Ishikawa (cell line): ENCODE measurements around the gene FGD6.

Experiments
- CEBPB ChIP-seq: IDR thresholded peaks from 2 replicates; pipeline ENCODE4 v1.6.1; 2012
- CREB1 ChIP-seq: IDR thresholded peaks from 2 replicates; pipeline ENCODE4 v1.6.1; 2012; ENCODE audit warnings: low read depth
- EGR1 ChIP-seq: IDR thresholded peaks from 2 replicates; pipeline ENCODE4 v1.6.1; 2012
- EP300 ChIP-seq: IDR thresholded peaks from 2 replicates; pipeline ENCODE4 v1.6.1; 2012; ENCODE audit warnings: borderline replicate concordance
- FOXM1 ChIP-seq: IDR thresholded peaks from 2 replicates; pipeline ENCODE4 v1.6.1; 2012; ENCODE audit warnings: low read depth, borderline replicate concordance
- NFIC ChIP-seq: IDR thresholded peaks from 2 replicates; pipeline ENCODE4 v1.6.1; 2012
- RAD21 ChIP-seq: IDR thresholded peaks from 2 replicates; pipeline ENCODE4 v1.6.1; 2012; ENCODE audit warnings: low read depth
- TAF1 ChIP-seq: IDR thresholded peaks from 2 replicates; pipeline ENCODE4 v1.6.1; 2012; ENCODE audit warnings: low read depth, mild to moderate bottlenecking
- TCF12 ChIP-seq: IDR thresholded peaks from 2 replicates; pipeline ENCODE4 v1.6.1; 2012; ENCODE audit warnings: low read depth
- TEAD4 ChIP-seq: IDR thresholded peaks from 2 replicates; pipeline ENCODE4 v1.6.1; 2012
- YY1 ChIP-seq: IDR thresholded peaks from 2 replicates; pipeline ENCODE4 v1.6.1; 2012; ENCODE audit warnings: low read depth
- ZBTB7A ChIP-seq: IDR thresholded peaks from 2 replicates; pipeline ENCODE4 v1.6.1; 2012; ENCODE audit warnings: low read depth
- TF ChIP-seq, protein P1 (sequence below): IDR thresholded peaks from 2 replicates; pipeline ENCODE4 v1.6.1; 2012; ENCODE audit warnings: low read depth, mild to moderate bottlenecking
- TF ChIP-seq, protein P2 (sequence below): IDR thresholded peaks from 2 replicates; pipeline ENCODE4 v1.6.1; 2012
- TF ChIP-seq, protein P3 (sequence below): IDR thresholded peaks from 2 replicates; pipeline ENCODE4 v1.6.1; 2012

FGD6 gene

DNA sequence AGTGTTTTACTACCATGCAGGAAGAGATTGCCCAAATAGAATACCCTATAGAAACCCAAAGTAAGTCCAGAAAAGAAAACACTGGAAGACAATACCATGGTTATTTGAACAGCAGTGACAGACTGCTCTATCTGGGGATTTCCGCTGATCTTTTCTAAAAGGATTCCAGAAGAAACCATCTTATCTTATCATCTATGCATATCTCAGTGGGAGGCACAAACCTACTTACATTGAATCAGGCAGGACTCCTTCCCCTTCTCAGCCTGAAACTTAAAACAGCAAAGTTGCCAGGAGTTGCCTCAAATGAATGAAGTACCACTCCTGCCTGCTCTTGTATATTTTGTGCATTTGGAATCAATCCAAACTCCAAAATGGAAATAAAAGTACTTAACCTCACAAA, 87.2 kb downstream of the FGD6 start:
- TF ChIP-seq TCF12 (no peak), FOXM1 (no peak), RAD21 (no peak)

- no peak for TF ChIP-seq TAF1
- TF ChIP-seq EP300: no peak
- TF ChIP-seq, protein P1, sequence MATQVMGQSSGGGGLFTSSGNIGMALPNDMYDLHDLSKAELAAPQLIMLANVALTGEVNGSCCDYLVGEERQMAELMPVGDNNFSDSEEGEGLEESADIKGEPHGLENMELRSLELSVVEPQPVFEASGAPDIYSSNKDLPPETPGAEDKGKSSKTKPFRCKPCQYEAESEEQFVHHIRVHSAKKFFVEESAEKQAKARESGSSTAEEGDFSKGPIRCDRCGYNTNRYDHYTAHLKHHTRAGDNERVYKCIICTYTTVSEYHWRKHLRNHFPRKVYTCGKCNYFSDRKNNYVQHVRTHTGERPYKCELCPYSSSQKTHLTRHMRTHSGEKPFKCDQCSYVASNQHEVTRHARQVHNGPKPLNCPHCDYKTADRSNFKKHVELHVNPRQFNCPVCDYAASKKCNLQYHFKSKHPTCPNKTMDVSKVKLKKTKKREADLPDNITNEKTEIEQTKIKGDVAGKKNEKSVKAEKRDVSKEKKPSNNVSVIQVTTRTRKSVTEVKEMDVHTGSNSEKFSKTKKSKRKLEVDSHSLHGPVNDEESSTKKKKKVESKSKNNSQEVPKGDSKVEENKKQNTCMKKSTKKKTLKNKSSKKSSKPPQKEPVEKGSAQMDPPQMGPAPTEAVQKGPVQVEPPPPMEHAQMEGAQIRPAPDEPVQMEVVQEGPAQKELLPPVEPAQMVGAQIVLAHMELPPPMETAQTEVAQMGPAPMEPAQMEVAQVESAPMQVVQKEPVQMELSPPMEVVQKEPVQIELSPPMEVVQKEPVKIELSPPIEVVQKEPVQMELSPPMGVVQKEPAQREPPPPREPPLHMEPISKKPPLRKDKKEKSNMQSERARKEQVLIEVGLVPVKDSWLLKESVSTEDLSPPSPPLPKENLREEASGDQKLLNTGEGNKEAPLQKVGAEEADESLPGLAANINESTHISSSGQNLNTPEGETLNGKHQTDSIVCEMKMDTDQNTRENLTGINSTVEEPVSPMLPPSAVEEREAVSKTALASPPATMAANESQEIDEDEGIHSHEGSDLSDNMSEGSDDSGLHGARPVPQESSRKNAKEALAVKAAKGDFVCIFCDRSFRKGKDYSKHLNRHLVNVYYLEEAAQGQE: no peak
- TF ChIP-seq TEAD4: no peak
- no peak for TF ChIP-seq ZBTB7A
- TF ChIP-seq, protein P2, sequence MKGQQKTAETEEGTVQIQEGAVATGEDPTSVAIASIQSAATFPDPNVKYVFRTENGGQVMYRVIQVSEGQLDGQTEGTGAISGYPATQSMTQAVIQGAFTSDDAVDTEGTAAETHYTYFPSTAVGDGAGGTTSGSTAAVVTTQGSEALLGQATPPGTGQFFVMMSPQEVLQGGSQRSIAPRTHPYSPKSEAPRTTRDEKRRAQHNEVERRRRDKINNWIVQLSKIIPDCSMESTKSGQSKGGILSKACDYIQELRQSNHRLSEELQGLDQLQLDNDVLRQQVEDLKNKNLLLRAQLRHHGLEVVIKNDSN: no peak
- TF ChIP-seq RAD21: no peak
- no peak for TF ChIP-seq YY1
- TF ChIP-seq, protein P3, sequence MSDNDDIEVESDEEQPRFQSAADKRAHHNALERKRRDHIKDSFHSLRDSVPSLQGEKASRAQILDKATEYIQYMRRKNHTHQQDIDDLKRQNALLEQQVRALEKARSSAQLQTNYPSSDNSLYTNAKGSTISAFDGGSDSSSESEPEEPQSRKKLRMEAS: no peak
- TF ChIP-seq NFIC: no peak
Measured at GRCh38 chr12:95129115-95129514, 88.2 kb downstream of the FGD6 start.

DNA sequence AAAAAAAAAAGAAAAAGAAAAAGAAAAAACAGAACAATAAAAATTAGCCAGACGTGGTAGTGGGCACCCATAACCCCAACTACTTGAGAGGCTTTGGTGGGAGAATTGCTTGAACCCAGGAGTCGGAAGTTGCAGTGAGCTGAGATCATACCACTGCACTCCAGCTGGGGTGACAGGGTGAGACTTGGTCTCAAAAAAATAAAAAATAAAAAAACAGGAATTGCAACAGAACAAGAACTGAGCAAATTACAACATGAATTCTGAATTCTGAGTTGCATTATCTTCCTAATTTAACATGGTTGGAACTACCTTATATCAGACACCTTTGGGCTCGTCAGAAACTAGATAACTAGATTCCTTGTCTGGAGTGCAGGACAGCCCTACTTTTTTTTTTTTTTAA, 90.5 kb downstream of the FGD6 start:
- no peak for TF ChIP-seq EGR1
- no peak for TF ChIP-seq YY1
- no peak for TF ChIP-seq TAF1
- TF ChIP-seq, protein P3: no peak
- TF ChIP-seq, protein P1: no peak
- TF ChIP-seq, protein P2: no peak
- no peak for TF ChIP-seq CREB1
- no peak for TF ChIP-seq ZBTB7A
- TF ChIP-seq TCF12: no peak
- TF ChIP-seq NFIC: no peak
- no peak for TF ChIP-seq EP300
- TF ChIP-seq CEBPB: no peak
- TF ChIP-seq TEAD4: no peak
- no peak for TF ChIP-seq FOXM1
- TF ChIP-seq RAD21: no peak

GRCh38 chr12:95126076-95126475, 91.2 kb downstream of the FGD6 start:
- TF ChIP-seq, protein P3: no peak
- no peak for TF ChIP-seq ZBTB7A
- no peak for TF ChIP-seq NFIC
- TF ChIP-seq CREB1: no peak
- TF ChIP-seq FOXM1: no peak
- TF ChIP-seq EP300: no peak
- TF ChIP-seq TCF12: no peak
- TF ChIP-seq YY1: no peak
- TF ChIP-seq TEAD4: no peak
- TF ChIP-seq, protein P2: no peak
- TF ChIP-seq TAF1: no peak

DNA sequence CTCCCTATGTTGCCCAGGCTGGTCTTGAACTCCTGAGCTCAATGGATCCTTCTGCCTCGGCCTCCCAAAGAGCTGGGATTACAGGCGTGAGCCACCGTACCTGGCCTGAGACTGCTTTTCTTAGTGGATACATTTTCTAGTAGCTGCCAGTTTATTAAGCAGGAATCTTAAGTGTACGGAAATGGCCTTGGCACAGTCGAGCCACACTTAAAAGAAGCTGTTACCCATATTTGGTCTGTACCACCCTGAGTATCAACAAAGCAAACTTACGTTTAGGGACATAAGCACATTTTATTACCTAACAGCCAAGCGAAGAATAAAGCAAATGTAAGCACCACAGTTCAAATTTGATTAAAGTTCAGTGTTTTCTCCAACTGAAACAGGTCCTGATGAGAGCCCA, 93.2 kb downstream of the FGD6 start:
- no peak for TF ChIP-seq CREB1

DNA sequence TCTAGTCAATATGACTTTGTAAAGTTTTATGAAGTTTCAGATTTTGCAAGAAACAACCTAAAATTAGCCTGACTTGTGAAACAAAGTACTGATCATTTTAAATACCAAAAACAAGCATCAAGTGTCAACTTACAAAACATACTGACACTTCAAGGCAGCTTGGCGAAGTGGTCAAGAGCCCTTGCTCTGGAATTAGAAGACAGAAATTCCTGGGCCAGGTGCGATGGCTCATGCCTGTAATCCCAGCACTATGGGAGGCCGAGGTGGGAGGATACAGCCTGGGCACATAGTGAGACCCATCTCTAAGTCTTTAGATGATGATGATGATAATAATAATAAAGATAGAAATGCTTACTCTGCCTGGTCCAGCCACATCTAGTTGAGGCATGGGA, 98.5 kb downstream of the FGD6 start:
- no peak for TF ChIP-seq TEAD4
- TF ChIP-seq TAF1: no peak
- no peak for TF ChIP-seq NFIC
- TF ChIP-seq, protein P1: no peak
- TF ChIP-seq TCF12: no peak
- no peak for TF ChIP-seq CEBPB
- TF ChIP-seq CREB1: no peak
- TF ChIP-seq FOXM1: no peak
